HG02623 (cell line): ENCODE results near the gene FYB2.

Experiments
- ATAC-seq: cut with Tn5 transposase; IDR thresholded peaks from one replicate; pipeline ENCODE4 v1.9.1; 2021; ENCODE audit warnings: moderate library complexity; ENCODE audit not compliant: unreplicated experiment

The FYB2 gene

GRCh38 chr1:56819387-56819899 lies at the start of gene FYB2:
TSS of gene FYB2 (minus strand) at chr1:56819404. CDS start at chr1:56819290, 114 bp downstream.
- no peak for ATAC-seq

- no peak for ATAC-seq
These were observed 49.6 kb upstream of the FYB2 start for GRCh38 chr1:56868761-56869160.

- ATAC-seq: no peak
These were observed 48.3 kb upstream of the FYB2 start for GRCh38 chr1:56867491-56867890.

GRCh38 chr1:56866656-56867055 lies 47.5 kb upstream of the FYB2 start:
- no peak for ATAC-seq

GRCh38 chr1:56864430-56864829 lies 45.2 kb upstream of the FYB2 start:
- no peak for ATAC-seq

GRCh38 chr1:56863265-56863992 lies 44.2 kb upstream of the FYB2 start:
- no peak for ATAC-seq

GRCh38 chr1:56859287-56859686 lies 40.1 kb upstream of the FYB2 start:
- ATAC-seq: no peak

- ATAC-seq: no peak
These were observed 37.0 kb upstream of the FYB2 start for GRCh38 chr1:56856186-56856585.

GRCh38 chr1:56855190-56855589 lies 36.0 kb upstream of the FYB2 start:
- ATAC-seq: no peak

GRCh38 chr1:56854521-56855099 lies 35.4 kb upstream of the FYB2 start, which contains the start of gene C8A:
TSS of gene C8A (plus strand) at chr1:56854797. CDS start at chr1:56854902, 105 bp downstream.
- no peak for ATAC-seq

- no peak for ATAC-seq
These were observed 33.3 kb upstream of the FYB2 start for GRCh38 chr1:56852476-56852875.

GRCh38 chr1:56850922-56851321 lies 31.7 kb upstream of the FYB2 start:
- ATAC-seq: no peak

GRCh38 chr1:56850411-56850810 lies 31.2 kb upstream of the FYB2 start:
- no peak for ATAC-seq

- ATAC-seq: no peak
These were observed 30.5 kb upstream of the FYB2 start for GRCh38 chr1:56849750-56850149.

- no peak for ATAC-seq
These were observed 26.1 kb upstream of the FYB2 start for GRCh38 chr1:56845343-56845742.

- ATAC-seq: no peak
These were observed 25.4 kb upstream of the FYB2 start for GRCh38 chr1:56844545-56845136.

- ATAC-seq: no peak
These were observed 24.3 kb upstream of the FYB2 start for GRCh38 chr1:56843544-56843943.

- no peak for ATAC-seq
These were observed 19.6 kb upstream of the FYB2 start for GRCh38 chr1:56838759-56839158.

GRCh38 chr1:56837244-56837939 lies 18.2 kb upstream of the FYB2 start:
- ATAC-seq: no peak

GRCh38 chr1:56836359-56836758 lies 17.2 kb upstream of the FYB2 start:
- ATAC-seq: no peak

- ATAC-seq: no peak
These were observed 16.5 kb upstream of the FYB2 start for GRCh38 chr1:56835657-56836056.
